Vagina (tissue), 2 donors: ENCODE results near the gene FTH1. TPM values are rescaled to one million over a fixed set of nuclear protein-coding genes. Genes with fewer than 3 reads are reported as not detected.

Source experiments
- DNase-seq, 2 donors: peaks; one replicate each; pipeline ENCODE4 v3.0.0-alpha.2; 2017; ENCODE audit errors: extremely low spot score in 2 of 2
- H3K27ac ChIP-seq: fragments of 200-600 bp; sonication (generic); one replicate; pipeline ENCODE4 v1.5.1; 2019
- H3K27me3 ChIP-seq: fragments of 200-600 bp; sonication (generic); one replicate; pipeline ENCODE4 v1.5.1; 2019
- H3K36me3 ChIP-seq, 2 donors: fragments of 200-600 bp; sonication (generic); one replicate each; pipeline ENCODE4 v1.5.1; 2017 to 2019
- H3K4me1 ChIP-seq: fragments of 200-600 bp; sonication (generic); one replicate; pipeline ENCODE4 v1.5.1; 2019
- H3K4me3 ChIP-seq, 2 donors: fragments of 200-600 bp; sonication (generic); 1 replicate in 1 of 2; 2 replicates in 1 of 2; pipeline ENCODE4 v1.5.1; 2016 to 2019
- H3K9me3 ChIP-seq: fragments of 200-600 bp; sonication (generic); one replicate; pipeline ENCODE4 v1.5.1; 2019
- POLR2A ChIP-seq, 2 donors: fragments of 450-650 bp; IDR thresholded peaks; one replicate each; pipeline ENCODE4 v1.6.1; 2017; ENCODE audit warnings: antibody characterized with exemption in 2 of 2, mild to moderate bottlenecking in 2 of 2, moderate library complexity in 2 of 2
- POLR2AphosphoS5 ChIP-seq, 2 donors: sonication (generic); formaldehyde crosslinking; IDR thresholded peaks; one replicate each; pipeline ENCODE4 v1.9.0; 2017; ENCODE audit warnings: antibody characterized with exemption in 2 of 2, mild to moderate bottlenecking in 2 of 2, low read depth in 1 of 2; ENCODE audit not compliant: insufficient read depth in 1 of 2
- intact Hi-C: fragments of 100-400 bp; cut with DNase I; formaldehyde crosslinking; loops from one replicate; pipeline ENCODE4 v1.15.1; 2023
- total RNA-seq: library from RNA; depleted of rRNA; stranded (reverse); fragments of >200 nt; gene quantifications from one replicate; pipeline ENCODE4 v1.2.3, GENCODE V29; 2016
- TF ChIP-seq, protein P1 (sequence below), 3 experiments: fragments of 450-650 bp in 2 of 3; fragments of 200-600 bp in 1 of 3; sonication (generic) in 1 of 3; IDR thresholded peaks; one replicate each; pipeline ENCODE4 v1.5.1; 2017 to 2019; ENCODE audit warnings: antibody characterized with exemption in 3 of 3, mild to moderate bottlenecking in 2 of 3, moderate library complexity in 2 of 3

The FTH1 gene
- total RNA-seq, 1 donor from 2014 or later, result 2,421 TPM

DNA sequence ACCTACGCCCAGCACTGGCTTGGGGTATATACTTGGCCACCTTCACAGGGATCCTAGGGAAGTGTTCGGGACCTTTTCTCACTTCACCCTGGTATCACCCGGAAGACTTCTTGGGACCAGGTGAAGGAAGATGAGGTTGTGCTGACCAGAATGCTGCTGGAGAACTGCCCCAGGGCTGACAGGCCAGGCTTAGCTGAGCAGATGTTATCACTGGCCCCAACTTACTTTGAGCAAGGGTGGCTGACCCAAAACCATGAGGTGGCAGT lies 4.5 kb downstream of the FTH1 start:
- intact Hi-C loops, result no loop called here
- Histone ChIP-seq H3K4me3 (no peak overlapping the region), H3K36me3 (peaks cover 0 to 32% of the 10 kb centered on the region in 2 donors), H3K4me1 (peaks cover 62% of the 10 kb centered on the region), H3K9me3 (no peaks in the 10 kb centered on the region), H3K27ac (peak overlapping the region; percentile 99), H3K27me3 (no peaks in the 10 kb centered on the region)
- TF ChIP-seq POLR2AphosphoS5 (IDR thresholded peaks at IDR 0.05; ENCODE audit: insufficient read depth in 1 of 2, low read depth in 1 of 2) (peak in 1 of 2 donors; percentile 29), POLR2A (IDR thresholded peaks at IDR 0.05) (no peak)
- TF ChIP-seq, protein P1, sequence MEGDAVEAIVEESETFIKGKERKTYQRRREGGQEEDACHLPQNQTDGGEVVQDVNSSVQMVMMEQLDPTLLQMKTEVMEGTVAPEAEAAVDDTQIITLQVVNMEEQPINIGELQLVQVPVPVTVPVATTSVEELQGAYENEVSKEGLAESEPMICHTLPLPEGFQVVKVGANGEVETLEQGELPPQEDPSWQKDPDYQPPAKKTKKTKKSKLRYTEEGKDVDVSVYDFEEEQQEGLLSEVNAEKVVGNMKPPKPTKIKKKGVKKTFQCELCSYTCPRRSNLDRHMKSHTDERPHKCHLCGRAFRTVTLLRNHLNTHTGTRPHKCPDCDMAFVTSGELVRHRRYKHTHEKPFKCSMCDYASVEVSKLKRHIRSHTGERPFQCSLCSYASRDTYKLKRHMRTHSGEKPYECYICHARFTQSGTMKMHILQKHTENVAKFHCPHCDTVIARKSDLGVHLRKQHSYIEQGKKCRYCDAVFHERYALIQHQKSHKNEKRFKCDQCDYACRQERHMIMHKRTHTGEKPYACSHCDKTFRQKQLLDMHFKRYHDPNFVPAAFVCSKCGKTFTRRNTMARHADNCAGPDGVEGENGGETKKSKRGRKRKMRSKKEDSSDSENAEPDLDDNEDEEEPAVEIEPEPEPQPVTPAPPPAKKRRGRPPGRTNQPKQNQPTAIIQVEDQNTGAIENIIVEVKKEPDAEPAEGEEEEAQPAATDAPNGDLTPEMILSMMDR (IDR thresholded peaks at IDR 0.05), result no peak
- peak in 1 of 2 donors; percentile 88 for DNase-seq

DNA sequence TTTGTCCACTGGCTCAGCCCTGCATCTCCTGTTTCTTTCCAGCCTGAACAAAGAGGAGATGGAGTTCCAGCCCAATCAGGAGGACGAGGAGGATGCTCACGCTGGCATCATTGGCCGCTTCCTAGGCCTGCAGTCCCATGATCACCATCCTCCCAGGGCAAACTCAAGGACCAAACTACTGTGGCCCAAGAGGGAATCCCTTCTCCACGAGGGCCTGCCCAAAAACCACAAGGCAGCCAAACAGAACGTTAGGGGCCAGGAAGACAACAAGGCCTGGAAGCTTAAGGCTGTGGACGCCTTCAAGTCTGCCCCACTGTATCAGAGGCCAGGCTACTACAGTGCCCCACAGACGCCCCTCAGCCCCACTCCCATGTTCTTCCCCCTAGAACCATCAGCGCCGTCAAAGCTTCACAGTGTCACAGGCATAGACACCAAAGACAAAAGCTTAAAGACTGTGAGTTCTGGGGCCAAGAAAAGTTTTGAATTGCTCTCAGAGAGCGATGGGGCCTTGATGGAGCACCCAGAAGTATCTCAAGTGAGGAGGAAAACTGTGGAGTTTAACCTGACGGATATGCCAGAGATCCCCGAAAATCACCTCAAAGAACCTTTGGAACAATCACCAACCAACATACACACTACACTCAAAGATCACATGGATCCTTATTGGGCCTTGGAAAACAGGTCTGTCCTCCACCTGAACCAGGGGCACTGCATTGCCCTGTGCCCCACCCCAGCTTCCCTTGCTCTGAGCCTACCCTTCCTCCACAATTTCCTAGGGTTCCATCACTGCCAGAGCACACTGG lies 5.0 kb downstream of the FTH1 start:
- Histone ChIP-seq H3K4me3 (no peak overlapping the region), H3K36me3 (peaks cover 0 to 34% of the 10 kb centered on the region in 2 donors), H3K27me3 (no peaks in the 10 kb centered on the region), H3K9me3 (no peaks in the 10 kb centered on the region), H3K4me1 (peaks cover 62% of the 10 kb centered on the region), H3K27ac (peak overlapping the region; percentile 99)
- intact Hi-C loops, result no loop called here
- TF ChIP-seq, protein P1 (IDR thresholded peaks at IDR 0.05), result no peak
- TF ChIP-seq POLR2AphosphoS5 (IDR thresholded peaks at IDR 0.05; ENCODE audit: insufficient read depth in 1 of 2, low read depth in 1 of 2) (no peak), POLR2A (IDR thresholded peaks at IDR 0.05) (no peak)
- DNase-seq, result no peak

DNA sequence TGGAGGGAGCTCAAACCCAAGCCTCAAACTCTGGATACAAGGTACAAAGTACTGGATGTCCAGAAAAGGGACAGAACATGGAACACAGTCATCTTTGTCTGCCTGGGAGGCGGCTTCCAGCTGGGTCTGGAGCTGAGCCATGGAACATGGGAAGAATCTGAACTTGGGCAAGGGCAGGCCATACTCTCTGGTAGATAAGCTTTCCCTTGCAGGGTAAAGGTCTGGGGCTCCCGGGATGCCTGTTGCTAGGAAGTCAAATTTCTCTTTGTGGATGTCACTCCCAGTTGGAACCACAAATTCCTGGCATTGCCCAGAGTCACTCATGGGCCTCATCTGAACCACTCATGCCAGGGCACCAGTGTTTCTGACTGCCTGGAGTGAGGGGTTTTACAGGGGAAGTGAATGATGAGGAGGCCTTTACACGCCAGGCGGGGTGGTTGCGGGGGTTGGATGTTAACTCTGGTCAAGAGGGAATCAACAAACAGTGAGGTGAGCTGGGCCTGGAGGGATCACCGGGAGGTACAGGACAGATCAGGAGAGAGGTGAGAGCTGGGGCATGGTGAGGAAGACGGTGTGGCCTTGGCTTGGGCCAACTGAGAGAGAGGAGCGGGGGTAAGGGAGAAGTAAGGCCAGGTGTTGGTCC lies 5.7 kb downstream of the FTH1 start:
- Histone ChIP-seq H3K36me3 (peaks cover 0 to 34% of the 10 kb centered on the region in 2 donors), H3K4me1 (peaks cover 62% of the 10 kb centered on the region), H3K4me3 (no peak overlapping the region), H3K27ac (peak overlapping the region; percentile 99), H3K27me3 (no peaks in the 10 kb centered on the region), H3K9me3 (no peaks in the 10 kb centered on the region)
- TF ChIP-seq POLR2AphosphoS5 (IDR thresholded peaks at IDR 0.05; ENCODE audit: insufficient read depth in 1 of 2, low read depth in 1 of 2) (peak in 1 of 2 donors; percentile 15), POLR2A (IDR thresholded peaks at IDR 0.05) (no peak)
- DNase-seq, result no peak
- intact Hi-C loops, result no loop called here

DNA sequence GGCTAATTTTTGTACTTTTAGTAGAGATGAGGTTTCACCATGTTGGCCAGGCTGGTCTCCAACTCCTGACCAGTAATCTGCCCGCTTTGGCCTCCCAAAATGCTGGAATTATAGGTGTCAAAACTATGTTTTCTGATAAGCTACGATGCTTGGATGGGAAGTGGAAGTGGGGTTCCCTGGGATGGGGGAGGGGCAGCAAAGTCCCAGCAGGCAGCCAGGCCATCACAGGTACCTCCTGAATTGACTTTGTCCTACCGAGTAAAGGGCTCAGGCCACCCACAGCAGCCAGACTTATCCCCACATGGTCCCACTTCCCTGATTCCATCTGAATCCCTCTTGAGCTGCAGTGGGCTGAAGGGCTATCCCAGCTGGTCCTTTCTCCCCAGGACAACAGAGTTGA lies 6.9 kb downstream of the FTH1 start:
- intact Hi-C loops, result no loop called here
- peaks cover 63% of the 10 kb centered on the region for H3K4me1 ChIP-seq
- peaks cover 0 to 28% of the 10 kb centered on the region in 2 donors for H3K36me3 ChIP-seq
- peak overlapping the region; percentile 46 for H3K27ac ChIP-seq
- TF ChIP-seq, protein P1 (IDR thresholded peaks at IDR 0.05), result no peak
- TF ChIP-seq POLR2A (IDR thresholded peaks at IDR 0.05), result no peak
- H3K27me3 ChIP-seq, result no peaks in the 10 kb centered on the region
- DNase-seq, result peak in 1 of 2 donors; percentile 79
- no peaks in the 10 kb centered on the region for H3K9me3 ChIP-seq
- H3K4me3 ChIP-seq, result no peak overlapping the region

DNA sequence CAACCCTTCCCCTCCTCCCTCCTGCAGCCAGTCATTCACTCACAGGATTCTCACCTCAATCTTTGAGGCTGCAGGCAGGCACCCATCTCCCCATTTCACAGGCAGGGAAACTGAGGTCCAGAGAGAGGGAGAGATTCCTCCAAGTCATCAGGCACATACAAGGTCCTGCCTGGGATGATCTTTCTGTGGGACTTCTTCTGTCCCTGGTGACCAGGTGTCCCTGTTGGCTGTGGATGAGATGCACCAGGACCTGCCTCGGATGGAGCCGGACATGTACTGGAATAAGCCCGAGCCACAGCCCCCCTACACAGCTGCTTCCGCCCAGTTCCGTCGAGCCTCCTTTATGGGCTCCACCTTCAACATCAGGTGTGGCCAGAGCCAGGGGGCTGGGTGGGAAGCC lies 7.8 kb downstream of the FTH1 start:
- peak in 1 of 2 donors; percentile 62 for DNase-seq
- H3K4me1 ChIP-seq, result peaks cover 63% of the 10 kb centered on the region
- no peak overlapping the region for H3K27ac ChIP-seq
- peaks cover 0 to 19% of the 10 kb centered on the region in 2 donors for H3K36me3 ChIP-seq
- H3K27me3 ChIP-seq, result no peaks in the 10 kb centered on the region
- intact Hi-C loops, result no loop called here
- H3K4me3 ChIP-seq, result no peak overlapping the region
- TF ChIP-seq, protein P1 (IDR thresholded peaks at IDR 0.05), result no peak
- no peak for TF ChIP-seq POLR2AphosphoS5 (IDR thresholded peaks at IDR 0.05; ENCODE audit: insufficient read depth in 1 of 2, low read depth in 1 of 2)
- no peak for TF ChIP-seq POLR2A (IDR thresholded peaks at IDR 0.05)
- H3K9me3 ChIP-seq, result no peaks in the 10 kb centered on the region
